ENCODE data around the gene PPFIA1.

PPFIA1 gene

DNA sequence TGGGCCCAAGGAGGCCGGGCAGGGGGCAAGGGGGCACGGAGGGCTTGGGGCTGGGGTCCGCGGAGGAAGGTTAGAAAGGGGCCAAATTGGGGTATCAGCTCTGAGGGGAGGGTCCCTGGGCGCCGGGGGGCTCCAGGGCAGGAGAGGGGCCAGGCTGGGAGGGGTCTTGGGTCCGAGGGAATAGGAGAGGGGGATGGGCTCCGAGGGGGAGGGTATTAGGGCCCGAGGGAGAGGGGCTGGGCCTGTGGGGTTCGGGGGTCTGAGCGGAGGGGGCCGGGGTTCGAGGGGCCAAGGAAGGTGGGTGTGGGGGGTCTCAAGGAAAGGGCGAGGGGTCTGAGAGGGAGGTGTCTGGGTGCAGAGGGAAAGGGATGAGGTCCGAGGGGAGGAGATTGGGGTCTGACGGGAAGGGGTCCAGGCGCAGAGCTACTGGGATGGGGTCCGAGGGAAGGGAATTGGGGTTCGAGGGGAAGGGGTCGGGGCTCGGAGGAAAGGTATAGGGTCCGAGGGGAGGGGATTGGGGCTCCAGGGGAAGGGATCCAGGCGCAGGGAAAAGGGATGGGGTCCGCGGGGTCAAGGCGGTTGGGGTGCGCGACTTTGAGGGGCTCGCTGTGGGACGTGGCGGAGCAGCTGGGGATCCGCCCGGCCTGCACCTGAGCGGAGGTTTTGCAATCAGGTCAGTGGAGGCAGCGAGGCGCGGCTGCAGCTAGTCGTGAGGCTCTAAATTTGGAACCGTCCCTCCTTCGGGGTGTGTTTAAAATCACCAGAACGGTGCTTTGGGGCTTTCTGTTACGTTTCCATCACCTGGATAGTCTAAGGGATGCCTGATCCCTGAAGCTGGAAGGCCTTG, 128.6 kb downstream of the PPFIA1 start:
- FAIRE-seq (no peak), DNase-seq (ENCODE audit: insufficient read length, low spot score) (no peak)
- TF ChIP-seq, protein P1, sequence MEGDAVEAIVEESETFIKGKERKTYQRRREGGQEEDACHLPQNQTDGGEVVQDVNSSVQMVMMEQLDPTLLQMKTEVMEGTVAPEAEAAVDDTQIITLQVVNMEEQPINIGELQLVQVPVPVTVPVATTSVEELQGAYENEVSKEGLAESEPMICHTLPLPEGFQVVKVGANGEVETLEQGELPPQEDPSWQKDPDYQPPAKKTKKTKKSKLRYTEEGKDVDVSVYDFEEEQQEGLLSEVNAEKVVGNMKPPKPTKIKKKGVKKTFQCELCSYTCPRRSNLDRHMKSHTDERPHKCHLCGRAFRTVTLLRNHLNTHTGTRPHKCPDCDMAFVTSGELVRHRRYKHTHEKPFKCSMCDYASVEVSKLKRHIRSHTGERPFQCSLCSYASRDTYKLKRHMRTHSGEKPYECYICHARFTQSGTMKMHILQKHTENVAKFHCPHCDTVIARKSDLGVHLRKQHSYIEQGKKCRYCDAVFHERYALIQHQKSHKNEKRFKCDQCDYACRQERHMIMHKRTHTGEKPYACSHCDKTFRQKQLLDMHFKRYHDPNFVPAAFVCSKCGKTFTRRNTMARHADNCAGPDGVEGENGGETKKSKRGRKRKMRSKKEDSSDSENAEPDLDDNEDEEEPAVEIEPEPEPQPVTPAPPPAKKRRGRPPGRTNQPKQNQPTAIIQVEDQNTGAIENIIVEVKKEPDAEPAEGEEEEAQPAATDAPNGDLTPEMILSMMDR (IDR thresholded peaks at IDR 0.05; ENCODE audit: insufficient read depth, missing control alignments): no peak

DNA sequence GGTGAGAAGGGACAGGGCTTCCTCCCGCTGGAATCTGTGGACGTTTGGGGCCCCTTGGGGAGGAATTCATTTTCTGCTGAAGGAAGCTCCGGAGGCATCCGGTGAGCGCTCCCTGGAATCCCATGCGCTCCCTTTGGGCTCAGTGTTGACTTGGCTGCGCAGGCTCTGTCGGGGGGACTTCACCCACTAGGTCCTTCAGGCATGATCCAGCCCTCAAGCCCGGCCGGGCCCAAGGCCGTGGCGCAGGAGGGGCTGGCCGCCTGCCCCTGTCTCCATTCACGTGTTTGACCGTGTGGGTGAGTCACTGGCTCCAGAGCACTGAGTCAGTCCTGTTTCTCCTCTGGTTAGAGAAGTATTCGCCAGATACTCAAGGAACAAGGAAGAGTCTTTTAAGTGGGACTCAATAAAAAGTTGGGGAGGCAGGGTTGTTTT, 129.2 kb downstream of the PPFIA1 start:
- DNase-seq (ENCODE audit: insufficient read length, low spot score): no peak
- TF ChIP-seq, protein P1 (IDR thresholded peaks at IDR 0.05; ENCODE audit: insufficient read depth, missing control alignments): no peak
- no peak for FAIRE-seq

DNA sequence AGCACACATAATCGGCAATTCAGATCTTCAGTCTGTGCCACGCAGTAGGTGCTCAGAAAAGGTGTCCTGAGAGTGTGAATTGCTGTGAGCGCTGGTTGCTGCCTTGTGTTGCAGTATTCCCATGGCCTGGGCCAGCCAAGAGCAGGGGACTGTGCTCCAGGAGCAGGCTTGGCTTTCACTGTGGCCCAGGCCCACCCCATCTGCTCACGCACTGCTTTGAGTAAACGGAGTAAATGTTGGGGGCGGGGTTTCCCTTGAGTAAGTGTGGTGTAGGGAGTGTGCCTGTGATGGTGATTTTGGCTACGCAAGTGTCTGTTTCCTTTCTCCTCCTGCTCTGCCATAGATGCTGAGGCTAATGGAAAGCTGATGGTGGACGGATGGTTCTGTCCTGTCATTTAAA, 130.2 kb downstream of the PPFIA1 start:
- FAIRE-seq (no peak), DNase-seq (ENCODE audit: insufficient read length, low spot score) (no peak)
- TF ChIP-seq, protein P1 (IDR thresholded peaks at IDR 0.05; ENCODE audit: insufficient read depth, missing control alignments): no peak

DNA sequence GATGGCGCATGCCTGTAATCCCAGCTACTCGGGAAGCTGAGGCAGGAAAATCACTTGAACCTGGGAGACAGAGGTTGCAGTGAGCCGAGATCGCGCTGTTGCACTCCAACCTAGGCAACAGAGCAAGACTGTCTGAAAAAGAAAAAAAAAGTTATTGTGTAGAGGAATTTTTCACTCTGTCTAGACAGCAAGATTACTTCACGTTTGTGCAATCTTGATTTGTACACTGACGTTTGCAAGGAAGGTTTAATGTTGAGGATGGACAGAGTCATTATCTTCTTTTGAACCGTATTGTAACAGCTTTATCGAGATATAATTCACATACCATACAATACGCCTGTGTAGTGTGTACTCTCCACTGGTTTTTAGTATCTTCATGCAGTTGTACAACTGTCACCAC, 131.5 kb downstream of the PPFIA1 start:
- FAIRE-seq (no peak), DNase-seq (ENCODE audit: insufficient read length, low spot score) (no peak)
- TF ChIP-seq, protein P1 (IDR thresholded peaks at IDR 0.05; ENCODE audit: insufficient read depth, missing control alignments): no peak

DNA sequence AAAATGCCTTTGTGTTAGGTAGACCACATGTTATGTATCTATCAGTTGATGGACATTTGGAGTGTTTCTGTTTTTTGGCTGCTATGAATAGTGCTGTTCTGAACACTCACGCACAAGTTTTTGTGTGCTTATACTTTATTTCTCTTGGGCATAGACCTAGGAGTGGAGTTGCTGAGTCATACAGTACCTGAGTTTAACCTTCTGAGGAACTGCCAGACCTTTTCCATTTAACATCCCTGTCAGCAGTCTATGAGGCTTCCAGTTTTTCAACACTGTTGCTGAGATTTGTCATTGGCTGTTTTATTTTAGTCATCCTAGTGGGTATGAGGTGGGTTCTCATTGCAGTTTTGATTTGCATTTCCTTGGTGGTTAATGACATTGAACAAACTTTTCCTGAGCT, 132.2 kb downstream of the PPFIA1 start:
- no peak for DNase-seq (ENCODE audit: insufficient read length, low spot score)
- TF ChIP-seq, protein P1 (IDR thresholded peaks at IDR 0.05; ENCODE audit: insufficient read depth, missing control alignments): no peak
- no peak for FAIRE-seq

DNA sequence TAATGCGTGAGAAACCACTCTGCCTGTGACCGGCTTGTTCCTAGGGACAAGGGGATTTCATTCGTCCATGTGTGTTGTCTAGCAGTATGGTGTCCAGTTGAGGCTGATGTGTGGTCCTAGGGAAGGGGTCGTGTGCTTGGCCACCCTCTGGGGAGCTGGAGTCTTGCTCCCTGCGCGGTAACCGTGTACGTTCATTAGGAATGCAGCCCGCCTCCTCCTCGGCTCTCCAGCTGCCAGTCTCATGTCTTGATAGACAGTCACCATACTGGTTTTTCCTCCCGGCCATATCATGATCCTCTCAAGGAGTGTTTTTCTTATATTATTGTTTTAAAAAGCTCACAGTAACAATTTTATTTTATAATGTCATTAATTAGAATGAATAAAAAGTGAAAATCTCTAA, 133.8 kb downstream of the PPFIA1 start:
- FAIRE-seq: no peak

More for the DNA sequence above, 133.8 kb downstream of the PPFIA1 start:
- TF ChIP-seq, protein P1 (IDR thresholded peaks at IDR 0.05; ENCODE audit: insufficient read depth, missing control alignments): no peak
- DNase-seq (ENCODE audit: insufficient read length, low spot score): no peak
